Thoracic aorta (tissue), 2 donors: ENCODE data around the gene PFKL. TPM values are rescaled to one million over a fixed set of nuclear protein-coding genes. Genes with fewer than 3 reads are reported as not detected.

Experiments
- ATAC-seq: fragments of 150-250 bp; one replicate; pipeline ENCODE4 v1.8.0; 2017; ENCODE audit warnings: low read depth; ENCODE audit not compliant: insufficient number of reproducible peaks, low FRiP score
- DNase-seq: peaks from one replicate; pipeline ENCODE4 v3.0.0-alpha.2; 2020; ENCODE audit warnings: low spot score
- H3K27ac ChIP-seq, 2 donors: fragments of 200-600 bp; sonication (generic); 1 replicate in 1 of 2; 2 replicates in 1 of 2; pipeline ENCODE4 v1.5.1; 2016; ENCODE audit warnings: mild to moderate bottlenecking in 2 of 2, moderate library complexity in 2 of 2
- H3K27me3 ChIP-seq: fragments of 200-600 bp; sonication (generic); replicated peaks from 2 replicates; pipeline ENCODE4 v1.6.0; 2016; ENCODE audit warnings: mild to moderate bottlenecking; ENCODE audit not compliant: insufficient read depth
- H3K36me3 ChIP-seq: fragments of 200-600 bp; sonication (generic); one replicate; pipeline ENCODE4 v1.5.1; 2016
- H3K4me1 ChIP-seq, 2 donors: fragments of 200-600 bp; sonication (generic); 1 replicate in 1 of 2; 2 replicates in 1 of 2; pipeline versions ENCODE4 v1.5.1 to v1.6.0; 2016; ENCODE audit warnings: low read depth in 2 of 2, mild to moderate bottlenecking in 1 of 2; ENCODE audit not compliant: control insufficient read depth in 1 of 2
- H3K4me3 ChIP-seq: fragments of 200-600 bp; sonication (generic); 2 replicates; pipeline ENCODE4 v1.5.1; 2016; ENCODE audit warnings: mild to moderate bottlenecking
- H3K9me3 ChIP-seq: fragments of 200-600 bp; sonication (generic); 2 replicates; pipeline ENCODE4 v1.5.1; 2016
- total RNA-seq, 2 donors: library from RNA; depleted of rRNA; stranded (reverse); fragments of >200 nt; gene quantifications; one replicate each; pipeline versions ENCODE4 v1.1.0 to v1.2.3, GENCODE V29; 2016
- TF ChIP-seq, protein P1 (sequence below): fragments of 200-600 bp; sonication (generic); IDR thresholded peaks from one replicate; pipeline ENCODE4 v1.5.1; 2019; ENCODE audit warnings: antibody characterized with exemption

Gene PFKL
- total RNA-seq, 2 donors from 2014 or later: 91.0 to 119 TPM

DNA sequence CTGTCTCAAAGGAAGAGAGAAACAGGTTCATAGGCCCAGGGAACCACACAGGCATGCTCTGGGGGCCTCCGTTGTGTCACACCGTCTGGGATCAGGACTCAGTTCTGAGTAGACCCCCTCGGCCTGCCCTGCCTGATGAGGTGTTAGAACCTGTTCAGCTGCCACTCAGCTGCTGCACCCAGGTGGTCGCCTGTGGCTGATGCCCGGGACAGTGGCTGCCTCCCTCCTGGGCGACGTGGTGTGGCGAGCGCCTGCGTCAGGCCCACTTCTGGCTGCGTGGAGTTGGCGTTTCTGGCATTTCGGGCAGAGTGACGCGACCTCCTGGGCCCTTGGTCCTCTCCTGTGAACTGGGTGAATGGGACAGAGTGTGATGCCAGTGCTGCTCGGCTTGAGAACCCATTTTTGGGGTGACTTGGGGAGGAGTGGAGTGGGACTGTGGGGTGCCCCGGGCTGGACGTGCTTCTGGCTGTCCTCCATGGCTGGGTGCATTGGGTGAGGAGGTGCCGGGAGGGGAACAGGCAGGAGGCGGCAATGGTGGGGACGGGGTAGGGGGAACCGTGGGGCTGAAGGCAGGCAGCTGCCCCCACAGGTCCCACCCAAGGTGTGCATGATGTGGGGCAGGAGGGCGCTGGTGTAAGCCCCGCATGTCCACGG is 28.5 kb downstream of the PFKL start:
- TF ChIP-seq, protein P1, sequence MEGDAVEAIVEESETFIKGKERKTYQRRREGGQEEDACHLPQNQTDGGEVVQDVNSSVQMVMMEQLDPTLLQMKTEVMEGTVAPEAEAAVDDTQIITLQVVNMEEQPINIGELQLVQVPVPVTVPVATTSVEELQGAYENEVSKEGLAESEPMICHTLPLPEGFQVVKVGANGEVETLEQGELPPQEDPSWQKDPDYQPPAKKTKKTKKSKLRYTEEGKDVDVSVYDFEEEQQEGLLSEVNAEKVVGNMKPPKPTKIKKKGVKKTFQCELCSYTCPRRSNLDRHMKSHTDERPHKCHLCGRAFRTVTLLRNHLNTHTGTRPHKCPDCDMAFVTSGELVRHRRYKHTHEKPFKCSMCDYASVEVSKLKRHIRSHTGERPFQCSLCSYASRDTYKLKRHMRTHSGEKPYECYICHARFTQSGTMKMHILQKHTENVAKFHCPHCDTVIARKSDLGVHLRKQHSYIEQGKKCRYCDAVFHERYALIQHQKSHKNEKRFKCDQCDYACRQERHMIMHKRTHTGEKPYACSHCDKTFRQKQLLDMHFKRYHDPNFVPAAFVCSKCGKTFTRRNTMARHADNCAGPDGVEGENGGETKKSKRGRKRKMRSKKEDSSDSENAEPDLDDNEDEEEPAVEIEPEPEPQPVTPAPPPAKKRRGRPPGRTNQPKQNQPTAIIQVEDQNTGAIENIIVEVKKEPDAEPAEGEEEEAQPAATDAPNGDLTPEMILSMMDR: no peak
- H3K4me3 ChIP-seq: no peak overlapping the region
- peaks cover 22% of the 10 kb centered on the region for H3K36me3 ChIP-seq
- no peak for ATAC-seq
- no peak for DNase-seq
- no peaks in the 10 kb centered on the region for H3K4me1 ChIP-seq
- no peaks in the 10 kb centered on the region for H3K27me3 ChIP-seq
- no peak overlapping the region for H3K27ac ChIP-seq
- no peaks in the 10 kb centered on the region for H3K9me3 ChIP-seq

DNA sequence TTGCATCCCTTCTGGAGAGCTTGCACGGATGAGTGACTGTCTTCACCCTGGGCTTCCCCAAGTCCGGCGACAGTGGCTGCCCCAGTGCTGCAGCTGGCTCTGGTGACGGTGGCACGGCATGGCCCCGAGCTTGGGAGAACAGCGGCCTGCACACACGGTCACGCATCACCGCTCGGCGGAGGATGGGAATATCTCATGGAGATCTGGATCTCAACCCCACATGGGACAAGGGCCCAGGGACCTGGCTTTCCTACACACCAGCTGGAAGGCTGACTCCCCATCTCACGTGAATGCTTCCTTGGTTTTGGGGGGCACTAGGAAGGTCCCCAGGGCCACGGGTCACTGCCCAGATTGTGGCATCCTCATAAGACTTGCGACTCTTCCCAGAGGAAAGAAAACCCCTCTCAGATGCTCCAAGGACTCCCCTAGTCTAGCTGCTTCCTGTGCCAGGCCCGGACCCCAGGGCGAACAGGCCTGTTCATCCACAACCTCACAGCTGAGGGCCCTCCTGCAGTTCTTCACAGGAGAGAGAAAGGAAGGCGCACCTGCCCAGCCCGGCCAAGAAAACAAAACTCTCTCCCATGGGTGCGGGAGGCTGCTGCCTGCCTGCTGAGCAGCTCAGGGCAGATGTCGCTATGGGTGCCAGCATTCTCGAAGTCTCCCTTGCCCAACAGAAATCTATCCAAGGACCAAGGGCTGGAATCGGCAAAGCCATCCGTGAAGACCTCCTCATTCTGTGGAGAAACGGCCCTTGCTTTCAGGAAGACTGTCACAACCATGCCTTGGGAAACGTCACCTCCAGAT is 29.4 kb downstream of the PFKL start:
- TF ChIP-seq, protein P1: no peak
- no peak for ATAC-seq
- peaks cover 21% of the 10 kb centered on the region for H3K36me3 ChIP-seq

DNA sequence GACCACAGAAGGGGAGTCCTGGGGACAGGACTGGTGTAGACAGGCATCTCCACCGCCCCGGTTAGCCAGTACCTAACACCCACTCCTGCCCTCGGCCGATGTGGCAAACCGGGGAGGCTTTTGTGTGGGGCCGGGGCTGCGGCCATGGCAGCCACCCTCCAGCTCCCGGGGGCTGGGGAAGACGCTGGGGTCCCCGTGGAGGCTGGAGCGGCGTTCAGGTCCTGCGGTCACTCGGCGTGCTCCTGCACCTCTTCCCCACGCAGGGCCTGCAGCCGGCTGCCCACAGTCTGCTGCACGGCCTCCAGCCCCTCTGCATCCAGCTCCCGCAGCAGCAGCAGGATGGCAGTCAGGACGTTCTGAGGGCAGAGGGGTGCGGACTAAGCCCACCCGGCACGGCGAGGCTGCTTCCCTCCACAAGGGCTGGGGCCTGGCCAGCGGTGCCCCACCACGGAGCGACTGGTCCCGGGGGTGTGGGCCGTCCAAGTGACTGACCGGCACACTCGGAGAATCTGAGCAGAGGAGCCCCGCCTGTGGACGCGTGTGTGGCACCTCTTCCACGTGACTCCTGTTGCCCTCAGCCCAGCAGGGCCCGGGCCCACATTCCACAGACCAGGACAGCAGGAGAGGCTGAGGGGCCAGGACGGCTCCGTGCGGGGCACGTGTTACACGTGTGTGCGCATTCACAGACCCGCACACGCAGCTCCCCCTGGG is 30.3 kb downstream of the PFKL start:
- H3K27ac ChIP-seq: no peak overlapping the region
- ATAC-seq (no peak), DNase-seq (no peak)
- H3K4me3 ChIP-seq: no peak overlapping the region
- TF ChIP-seq, protein P1: no peak
- H3K27me3 ChIP-seq: no peaks in the 10 kb centered on the region
- no peaks in the 10 kb centered on the region for H3K4me1 ChIP-seq
- H3K36me3 ChIP-seq: peaks cover 16% of the 10 kb centered on the region
- no peaks in the 10 kb centered on the region for H3K9me3 ChIP-seq

More for the DNA sequence above, 29.4 kb downstream of the PFKL start:
- no peaks in the 10 kb centered on the region for H3K27me3 ChIP-seq
- no peak overlapping the region for H3K27ac ChIP-seq
- no peaks in the 10 kb centered on the region for H3K4me1 ChIP-seq
- H3K9me3 ChIP-seq: no peaks in the 10 kb centered on the region
- no peak for DNase-seq
- no peak overlapping the region for H3K4me3 ChIP-seq

DNA sequence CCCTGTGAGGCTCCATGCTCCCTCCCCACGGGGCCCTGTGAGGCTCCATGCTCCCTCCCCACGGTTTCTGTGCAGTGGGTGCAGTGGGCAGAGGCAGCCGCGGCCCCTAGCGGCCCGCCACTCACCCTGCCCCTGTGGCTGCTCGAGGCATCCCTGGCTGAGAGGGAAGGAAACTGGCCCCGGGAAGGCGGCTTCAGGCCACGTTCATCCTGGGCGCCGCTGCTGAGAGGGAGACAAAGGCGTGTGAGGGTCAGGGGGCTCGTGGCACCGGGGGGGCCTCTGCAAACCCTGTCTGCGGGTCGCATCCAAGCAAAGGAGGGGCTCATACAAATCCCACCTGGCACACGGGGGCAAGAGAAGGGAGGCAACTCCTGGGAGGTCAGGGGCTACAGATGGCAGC is 30.8 kb downstream of the PFKL start:
- DNase-seq (no peak), ATAC-seq (no peak)
- Histone ChIP-seq H3K4me3 (no peak overlapping the region), H3K27me3 (no peaks in the 10 kb centered on the region), H3K4me1 (no peaks in the 10 kb centered on the region), H3K36me3 (peaks cover 12% of the 10 kb centered on the region), H3K9me3 (no peaks in the 10 kb centered on the region), H3K27ac (no peak overlapping the region)
- TF ChIP-seq, protein P1: no peak

DNA sequence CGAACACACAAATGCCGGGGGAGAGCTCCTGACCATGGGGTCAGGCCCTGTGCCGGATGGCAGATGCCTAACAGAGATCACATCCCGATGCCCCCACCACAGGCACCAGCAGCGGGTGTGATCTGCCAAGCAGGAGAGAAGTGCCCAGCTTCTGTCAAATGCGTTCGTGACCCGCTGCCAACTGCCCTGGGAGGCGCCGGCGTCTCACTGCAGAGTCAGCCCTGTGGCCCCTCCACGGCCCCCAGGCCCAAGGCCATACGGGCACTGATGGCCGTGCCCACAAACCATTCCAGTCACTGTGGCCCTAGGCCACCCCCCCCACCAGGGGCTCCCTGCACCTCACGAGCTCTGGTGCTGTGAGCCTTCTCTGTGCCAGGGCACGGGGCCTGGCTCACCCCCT is 31.4 kb downstream of the PFKL start:
- TF ChIP-seq, protein P1: no peak
- Histone ChIP-seq H3K27me3 (no peaks in the 10 kb centered on the region), H3K27ac (no peak overlapping the region), H3K4me3 (no peak overlapping the region), H3K36me3 (peaks cover 10% of the 10 kb centered on the region), H3K9me3 (no peaks in the 10 kb centered on the region), H3K4me1 (no peaks in the 10 kb centered on the region)
- ATAC-seq (no peak), DNase-seq (no peak)
